Measurements from ENCODE around the gene EVI5L. TPM values are rescaled to one million over a fixed set of nuclear protein-coding genes. Genes with fewer than 3 reads are reported as not detected.

The EVI5L gene
- total RNA-seq, 1 experiment from 2014 or later: 6.4 TPM

DNA sequence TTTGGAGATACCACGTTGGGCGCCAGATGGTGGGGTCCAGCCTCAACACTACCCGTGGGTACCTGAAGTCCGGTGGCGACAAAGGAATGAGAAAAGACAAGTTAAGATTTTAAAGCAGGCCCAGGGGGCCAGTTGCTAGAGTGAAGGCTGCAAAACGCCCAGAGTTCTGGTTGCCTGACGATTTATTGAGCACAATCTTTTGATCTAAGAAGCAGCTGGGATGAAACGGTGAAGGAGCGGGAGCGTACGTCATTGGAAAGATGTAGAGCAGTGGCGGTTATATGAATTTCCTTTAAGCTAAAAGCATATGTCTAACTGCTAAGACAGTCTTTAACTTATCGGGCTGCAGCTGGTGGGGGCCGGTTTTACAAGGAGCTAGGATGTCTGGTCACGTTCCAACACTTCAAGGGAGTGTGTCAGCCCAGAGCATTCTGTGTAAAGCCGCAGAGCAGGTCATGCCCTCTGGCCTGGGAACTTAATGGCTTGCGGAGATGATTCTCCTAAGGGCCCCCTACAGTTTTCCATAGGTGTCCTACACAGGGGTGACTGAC is 28.9 kb upstream of the EVI5L start:
- in situ Hi-C loops (cut with HindIII; ENCODE audit: low pct_unique_long_range_greater_than_20kb, low sequenced_read_pairs) (no loop called here), intact Hi-C loops (cut with micrococcal nuclease; ENCODE audit: unreplicated experiment) (loop anchor here (10.0 kb wide), 1 partner anchor 236 kb away; no protein-coding TSS in a partner anchor)
- peaks cover 3% of the 10 kb centered on the region; the same call in 1 of the 2 replicates for H3K4me1 ChIP-seq (ENCODE audit: control insufficient read depth, insufficient read depth, low read length)
- H3K27ac ChIP-seq (ENCODE audit: low read length): no peak overlapping the region
- ChIA-PET CTCF (interaction anchor here (0.5 to 1.9 kb wide), 2 partner anchors 227 to 233 kb away, joined by 5 to 21 read pairs; no protein-coding TSS in a partner anchor), POLR2A (no interaction called here)
- BruUV-seq (replicated peaks): no TSS peak
- no peak overlapping the region for H3K4me3 ChIP-seq (ENCODE audit: low read depth in 2 of 2, low read length in 2 of 2)
- H3K27me3 ChIP-seq (ENCODE audit: control insufficient read depth, insufficient read depth, low read length): no peaks in the 10 kb centered on the region; the same call in 1 of the 2 replicates
- H3K36me3 ChIP-seq (ENCODE audit: control insufficient read depth, insufficient read depth, low read length): no peaks in the 10 kb centered on the region
- ATAC-seq (no peak), DNase-seq (ENCODE audit: low read depth, low spot score) (no peak)
- no peak for TF ChIP-seq POLR2AphosphoS5 (IDR thresholded peaks at IDR 0.05; ENCODE audit: low read depth, low read length)
- no peak for TF ChIP-seq TCF7L2 (IDR thresholded peaks at IDR 0.05; ENCODE audit: low read depth, low read length)
- TF ChIP-seq, protein P1, sequence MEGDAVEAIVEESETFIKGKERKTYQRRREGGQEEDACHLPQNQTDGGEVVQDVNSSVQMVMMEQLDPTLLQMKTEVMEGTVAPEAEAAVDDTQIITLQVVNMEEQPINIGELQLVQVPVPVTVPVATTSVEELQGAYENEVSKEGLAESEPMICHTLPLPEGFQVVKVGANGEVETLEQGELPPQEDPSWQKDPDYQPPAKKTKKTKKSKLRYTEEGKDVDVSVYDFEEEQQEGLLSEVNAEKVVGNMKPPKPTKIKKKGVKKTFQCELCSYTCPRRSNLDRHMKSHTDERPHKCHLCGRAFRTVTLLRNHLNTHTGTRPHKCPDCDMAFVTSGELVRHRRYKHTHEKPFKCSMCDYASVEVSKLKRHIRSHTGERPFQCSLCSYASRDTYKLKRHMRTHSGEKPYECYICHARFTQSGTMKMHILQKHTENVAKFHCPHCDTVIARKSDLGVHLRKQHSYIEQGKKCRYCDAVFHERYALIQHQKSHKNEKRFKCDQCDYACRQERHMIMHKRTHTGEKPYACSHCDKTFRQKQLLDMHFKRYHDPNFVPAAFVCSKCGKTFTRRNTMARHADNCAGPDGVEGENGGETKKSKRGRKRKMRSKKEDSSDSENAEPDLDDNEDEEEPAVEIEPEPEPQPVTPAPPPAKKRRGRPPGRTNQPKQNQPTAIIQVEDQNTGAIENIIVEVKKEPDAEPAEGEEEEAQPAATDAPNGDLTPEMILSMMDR (IDR thresholded peaks at IDR 0.05): no peak
- TF ChIP-seq, protein P2, sequence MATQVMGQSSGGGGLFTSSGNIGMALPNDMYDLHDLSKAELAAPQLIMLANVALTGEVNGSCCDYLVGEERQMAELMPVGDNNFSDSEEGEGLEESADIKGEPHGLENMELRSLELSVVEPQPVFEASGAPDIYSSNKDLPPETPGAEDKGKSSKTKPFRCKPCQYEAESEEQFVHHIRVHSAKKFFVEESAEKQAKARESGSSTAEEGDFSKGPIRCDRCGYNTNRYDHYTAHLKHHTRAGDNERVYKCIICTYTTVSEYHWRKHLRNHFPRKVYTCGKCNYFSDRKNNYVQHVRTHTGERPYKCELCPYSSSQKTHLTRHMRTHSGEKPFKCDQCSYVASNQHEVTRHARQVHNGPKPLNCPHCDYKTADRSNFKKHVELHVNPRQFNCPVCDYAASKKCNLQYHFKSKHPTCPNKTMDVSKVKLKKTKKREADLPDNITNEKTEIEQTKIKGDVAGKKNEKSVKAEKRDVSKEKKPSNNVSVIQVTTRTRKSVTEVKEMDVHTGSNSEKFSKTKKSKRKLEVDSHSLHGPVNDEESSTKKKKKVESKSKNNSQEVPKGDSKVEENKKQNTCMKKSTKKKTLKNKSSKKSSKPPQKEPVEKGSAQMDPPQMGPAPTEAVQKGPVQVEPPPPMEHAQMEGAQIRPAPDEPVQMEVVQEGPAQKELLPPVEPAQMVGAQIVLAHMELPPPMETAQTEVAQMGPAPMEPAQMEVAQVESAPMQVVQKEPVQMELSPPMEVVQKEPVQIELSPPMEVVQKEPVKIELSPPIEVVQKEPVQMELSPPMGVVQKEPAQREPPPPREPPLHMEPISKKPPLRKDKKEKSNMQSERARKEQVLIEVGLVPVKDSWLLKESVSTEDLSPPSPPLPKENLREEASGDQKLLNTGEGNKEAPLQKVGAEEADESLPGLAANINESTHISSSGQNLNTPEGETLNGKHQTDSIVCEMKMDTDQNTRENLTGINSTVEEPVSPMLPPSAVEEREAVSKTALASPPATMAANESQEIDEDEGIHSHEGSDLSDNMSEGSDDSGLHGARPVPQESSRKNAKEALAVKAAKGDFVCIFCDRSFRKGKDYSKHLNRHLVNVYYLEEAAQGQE (IDR thresholded peaks at IDR 0.05; ENCODE audit: insufficient read depth in 1 of 2, low read depth in 2 of 2, low read length in 1 of 2): no peak
- no peak for TF ChIP-seq SIN3A (IDR thresholded peaks at IDR 0.05; ENCODE audit: borderline replicate concordance, insufficient read depth, low read depth, low read length)
- no peaks in the 10 kb centered on the region for H3K9me3 ChIP-seq (ENCODE audit: control insufficient read depth, insufficient read depth, low read depth, low read length)

DNA sequence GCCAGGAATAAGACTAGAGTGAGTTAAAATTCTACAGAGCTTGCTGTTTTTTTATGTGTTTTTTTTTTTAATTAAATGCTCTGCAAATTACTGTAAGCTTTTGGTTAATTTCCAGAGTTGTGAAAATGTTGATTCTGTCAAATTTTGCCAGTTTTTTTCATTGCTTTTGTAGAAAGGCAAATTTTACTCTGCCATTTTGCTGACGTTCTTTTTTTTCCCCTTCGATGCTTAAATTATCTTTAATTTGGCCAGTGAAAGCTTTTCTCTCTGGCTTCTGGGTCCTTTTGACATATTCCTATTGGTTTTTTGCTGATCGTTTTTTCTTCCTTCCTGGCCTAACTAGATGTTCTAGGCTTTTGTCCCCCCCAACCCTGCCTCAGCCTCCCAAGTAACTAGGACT is 23.8 kb upstream of the EVI5L start:
- ATAC-seq: no peak
- Histone ChIP-seq H3K4me1 (ENCODE audit: control insufficient read depth, insufficient read depth, low read length) (no peaks in the 10 kb centered on the region), H3K4me3 (ENCODE audit: low read depth in 2 of 2, low read length in 2 of 2) (no peak overlapping the region), H3K27me3 (ENCODE audit: control insufficient read depth, insufficient read depth, low read length) (no peaks in the 10 kb centered on the region), H3K36me3 (ENCODE audit: control insufficient read depth, insufficient read depth, low read length) (no peaks in the 10 kb centered on the region), H3K9me3 (ENCODE audit: control insufficient read depth, insufficient read depth, low read depth, low read length) (no peaks in the 10 kb centered on the region), H3K27ac (ENCODE audit: low read length) (no peak overlapping the region)
- no TSS peak for BruUV-seq (replicated peaks)
- DNase-seq (ENCODE audit: low read depth, low spot score): no peak
- intact Hi-C loops (cut with micrococcal nuclease; ENCODE audit: unreplicated experiment) (loop anchor here (10.0 kb wide), 1 partner anchor 241 kb away; no protein-coding TSS in a partner anchor), in situ Hi-C loops (cut with HindIII; ENCODE audit: low pct_unique_long_range_greater_than_20kb, low sequenced_read_pairs) (no loop called here)
- POLR2A ChIA-PET: no interaction called here
- CTCF ChIA-PET: interaction anchor here (0.7 kb wide), 1 partner anchor 22 kb away, joined by 4 read pairs; no protein-coding TSS in a partner anchor
- no peak for TF ChIP-seq TCF7L2 (IDR thresholded peaks at IDR 0.05; ENCODE audit: low read depth, low read length)
- TF ChIP-seq POLR2AphosphoS5 (IDR thresholded peaks at IDR 0.05; ENCODE audit: low read depth, low read length): no peak
- TF ChIP-seq, protein P1 (IDR thresholded peaks at IDR 0.05): no peak
- no peak for TF ChIP-seq SIN3A (IDR thresholded peaks at IDR 0.05; ENCODE audit: borderline replicate concordance, insufficient read depth, low read depth, low read length)
- TF ChIP-seq, protein P2 (IDR thresholded peaks at IDR 0.05; ENCODE audit: insufficient read depth in 1 of 2, low read depth in 2 of 2, low read length in 1 of 2): no peak

Data from Panc1 (cell line).